Inferior parietal cortex (tissue), 1 donor: ENCODE measurements around the gene TBR1.

Experiments used
- DNase-seq: peaks from one replicate; pipeline ENCODE4 v3.0.0-alpha.2; 2016; ENCODE audit errors: extremely low spot score

Gene TBR1

DNA sequence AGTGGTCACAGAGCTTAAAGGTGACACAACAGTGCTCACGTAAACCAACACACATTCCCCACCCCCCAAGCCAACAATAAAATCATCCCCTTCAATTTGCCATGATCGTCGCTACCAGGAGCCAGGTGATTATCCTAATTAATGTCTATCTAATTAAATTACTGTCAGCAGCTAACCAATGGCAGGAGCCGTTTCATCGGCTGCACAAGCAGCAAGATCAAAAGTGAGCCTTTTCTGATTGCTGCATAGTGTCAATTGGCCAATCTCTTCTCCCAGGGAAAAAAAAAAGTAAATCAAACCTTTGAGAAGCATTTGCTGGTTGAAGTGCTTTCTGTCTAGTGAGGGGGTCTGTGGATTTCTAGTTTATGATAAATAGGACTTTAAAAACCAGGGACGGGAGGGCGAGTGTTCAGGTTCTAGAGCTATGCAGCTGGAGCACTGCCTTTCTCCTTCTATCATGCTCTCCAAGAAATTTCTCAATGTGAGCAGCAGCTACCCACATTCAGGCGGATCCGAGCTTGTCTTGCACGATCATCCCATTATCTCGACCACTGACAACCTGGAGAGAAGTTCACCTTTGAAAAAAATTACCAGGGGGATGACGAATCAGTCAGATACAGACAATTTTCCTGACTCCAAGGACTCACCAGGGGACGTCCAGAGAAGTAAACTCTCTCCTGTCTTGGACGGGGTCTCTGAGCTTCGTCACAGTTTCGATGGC is at the start of gene TBR1:
TSS of gene TBR1 (plus strand) at position 311 of the 721 bp plus-strand sequence. CDS start at position 425, 114 bp downstream.
- no peak for DNase-seq

DNA sequence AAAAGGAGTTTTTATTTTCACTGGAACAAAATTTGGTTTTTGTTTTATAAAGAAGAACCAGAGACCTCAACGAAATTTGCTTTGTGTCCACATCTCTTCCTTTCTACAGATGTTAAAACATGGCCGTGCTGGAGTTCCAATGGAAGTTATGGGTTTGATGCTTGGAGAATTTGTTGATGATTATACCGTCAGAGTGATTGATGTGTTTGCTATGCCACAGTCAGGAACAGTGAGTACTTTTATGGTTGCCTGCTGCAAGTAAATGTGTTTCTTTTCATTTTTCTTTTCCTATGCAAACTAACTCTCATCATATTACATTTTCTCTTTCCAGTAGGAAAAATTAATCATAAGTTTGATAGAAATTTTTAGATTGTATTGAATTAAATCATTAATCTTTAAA is 48.4 kb upstream of the TBR1 start:
- no peak for DNase-seq

DNA sequence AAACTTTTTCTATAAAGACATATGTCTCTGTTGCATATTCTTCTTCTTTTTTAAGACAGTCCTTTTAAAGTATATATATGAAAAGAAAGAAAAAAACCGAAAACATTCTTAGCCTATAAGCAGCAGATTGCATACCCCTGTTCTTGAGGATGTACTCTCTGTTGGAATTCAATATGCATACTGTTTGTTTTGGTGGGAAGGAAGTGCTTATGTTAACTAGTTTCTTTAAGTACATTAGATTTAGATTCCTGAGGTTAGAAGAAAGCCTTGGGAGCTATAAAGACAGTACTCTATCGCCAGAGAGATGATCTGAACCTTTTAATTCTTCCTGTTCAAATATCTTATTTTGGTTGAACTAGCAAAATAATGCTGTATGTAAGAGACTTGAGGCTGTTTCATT is 46.8 kb upstream of the TBR1 start:
- no peak for DNase-seq

DNA sequence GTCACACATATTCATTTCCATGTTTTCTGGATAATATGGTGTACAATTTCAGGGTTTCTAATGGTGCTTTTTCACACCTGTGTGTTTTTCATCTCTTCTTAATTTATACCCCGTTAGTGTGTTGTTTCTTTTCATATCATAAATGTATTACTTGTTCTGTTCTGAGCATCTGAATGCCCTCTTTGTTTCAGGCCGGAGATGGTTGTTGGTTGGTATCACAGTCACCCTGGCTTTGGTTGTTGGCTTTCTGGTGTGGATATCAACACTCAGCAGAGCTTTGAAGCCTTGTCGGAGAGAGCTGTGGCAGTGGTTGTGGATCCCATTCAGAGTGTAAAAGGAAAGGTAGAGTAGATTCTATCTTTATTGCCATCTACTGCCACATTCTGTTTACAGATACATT is 45.1 kb upstream of the TBR1 start:
- peak; percentile 39 for DNase-seq

DNA sequence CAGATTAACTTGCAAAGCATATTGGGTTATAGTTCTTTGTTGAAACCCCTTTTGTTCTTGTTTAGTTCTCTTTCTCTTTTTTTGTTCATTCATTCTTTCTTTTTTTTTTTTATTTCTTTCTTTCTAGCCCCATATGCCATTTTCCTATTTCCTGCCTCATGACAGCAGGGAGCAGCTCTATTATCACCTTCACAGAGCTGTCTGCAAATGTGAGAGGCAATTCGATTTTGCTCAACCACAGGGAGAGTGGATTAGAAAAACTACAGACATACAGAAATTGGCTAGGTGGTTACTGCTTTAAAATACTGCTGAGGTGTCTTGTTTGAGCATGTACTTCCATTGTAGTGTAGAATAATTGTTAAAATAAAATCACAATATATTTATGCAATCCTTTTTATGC is 44.2 kb upstream of the TBR1 start:
- no peak for DNase-seq

DNA sequence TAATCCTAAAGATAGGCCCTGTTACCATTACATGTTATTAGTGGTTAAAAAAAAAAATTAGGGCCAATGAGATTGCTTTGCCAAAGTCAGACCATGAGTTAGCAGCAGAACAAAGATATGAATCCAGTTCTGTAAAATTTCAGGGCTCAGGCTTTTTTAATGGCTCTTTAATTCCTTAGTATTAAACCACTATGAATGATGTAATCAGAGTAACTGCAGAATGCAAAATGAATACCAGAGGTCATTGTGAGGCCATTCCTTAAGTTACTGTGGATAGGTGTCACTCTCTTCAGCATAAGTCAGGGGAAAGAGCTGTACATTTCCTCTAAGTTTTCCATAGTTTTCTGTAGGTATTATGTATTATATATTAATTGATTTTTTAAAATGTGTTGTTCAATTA is 42.2 kb upstream of the TBR1 start:
- no peak for DNase-seq

DNA sequence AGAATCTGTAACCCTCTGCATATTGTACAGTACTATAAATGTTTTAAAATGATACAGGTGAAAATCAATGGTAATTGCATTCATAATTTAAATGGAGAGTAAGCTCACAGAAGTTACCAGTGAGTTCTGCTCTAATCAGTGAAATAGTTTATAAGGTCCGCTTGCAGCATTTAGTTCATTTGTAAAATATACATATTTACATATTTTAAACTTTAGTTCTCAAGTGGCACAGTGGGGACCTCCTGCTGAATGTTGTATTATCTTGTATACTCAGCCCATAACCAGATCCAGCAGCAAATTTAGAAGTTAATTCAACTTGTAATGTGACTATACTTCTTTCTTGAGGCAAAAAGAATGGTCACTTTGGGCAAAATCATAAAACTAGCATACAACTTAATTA is 41.7 kb upstream of the TBR1 start:
- DNase-seq, result no peak

DNA sequence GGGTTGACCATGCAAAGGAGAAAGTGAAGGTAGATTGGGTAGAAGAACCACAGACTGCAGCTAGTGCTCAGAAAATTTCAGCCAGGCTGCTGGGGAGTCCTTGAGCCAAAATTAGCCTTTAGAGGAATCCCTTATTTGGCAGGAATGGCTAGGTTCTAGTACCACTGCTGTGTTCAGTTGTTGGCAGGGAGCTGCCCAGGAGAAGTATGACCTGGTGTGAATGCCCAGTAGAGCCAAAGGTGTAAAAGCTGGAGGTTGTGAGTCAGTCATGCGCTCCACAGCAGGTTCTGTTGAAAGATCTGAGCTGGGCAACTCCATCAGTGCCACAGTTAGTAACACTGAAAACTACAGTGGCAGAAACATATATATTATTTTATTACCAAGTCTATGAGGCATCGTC is 36.4 kb upstream of the TBR1 start:
- no peak for DNase-seq

DNA sequence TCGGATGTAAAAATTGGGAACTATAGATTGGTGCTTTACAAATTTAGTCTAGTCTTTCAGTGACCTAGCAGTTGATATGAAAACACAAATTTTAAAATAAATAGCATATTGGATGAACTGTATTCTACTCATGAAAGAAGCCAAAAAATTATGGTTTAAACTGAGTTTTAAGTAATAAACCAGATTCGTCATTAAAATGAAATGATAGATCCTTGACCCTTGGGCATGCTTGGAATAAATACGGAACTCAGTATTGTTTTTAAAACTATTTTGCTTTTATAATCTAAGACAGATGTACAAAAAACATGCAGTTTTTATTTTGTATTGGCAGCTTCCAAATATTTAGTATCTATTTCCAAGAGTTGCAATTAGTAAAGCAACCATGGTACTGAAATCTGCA is 34.6 kb upstream of the TBR1 start:
- DNase-seq, result no peak

DNA sequence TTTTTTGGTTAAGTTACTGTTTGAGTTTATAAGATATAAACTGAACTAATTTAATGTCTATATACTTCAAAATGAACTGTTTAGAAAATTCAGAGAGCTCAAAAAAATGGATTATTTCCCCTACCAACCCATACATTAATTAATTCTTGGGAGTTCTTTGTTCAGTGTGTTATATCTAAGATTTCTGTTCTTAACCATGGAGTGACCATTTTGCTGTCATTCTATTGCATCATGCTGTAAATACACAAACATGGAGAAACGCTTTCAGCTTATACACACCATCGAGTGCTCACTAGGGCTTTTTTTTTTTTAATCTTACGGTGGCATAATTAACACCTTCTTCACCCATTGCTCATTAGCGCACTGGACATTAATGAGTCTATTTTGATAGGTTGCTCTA is 33.4 kb upstream of the TBR1 start:
- DNase-seq, result no peak

DNA sequence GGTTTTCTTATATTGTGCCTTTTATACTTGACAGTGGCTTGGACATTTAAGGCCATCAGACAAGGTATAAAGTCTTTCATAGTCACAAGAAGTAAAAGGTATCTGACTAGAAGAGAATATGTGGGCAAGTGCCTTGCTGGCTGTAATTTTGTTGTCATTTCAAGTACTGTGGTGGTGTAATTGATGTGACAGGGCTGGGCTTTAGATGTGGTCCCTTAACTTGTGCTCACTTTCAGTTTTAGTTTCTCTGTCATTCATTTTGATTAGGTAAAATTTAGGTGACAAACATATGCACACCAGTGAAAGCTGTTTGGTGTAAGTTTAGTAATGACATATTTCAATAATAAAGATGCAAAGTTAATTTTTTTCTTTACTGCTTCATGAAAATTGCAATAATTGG is 31.2 kb upstream of the TBR1 start:
- no peak for DNase-seq

DNA sequence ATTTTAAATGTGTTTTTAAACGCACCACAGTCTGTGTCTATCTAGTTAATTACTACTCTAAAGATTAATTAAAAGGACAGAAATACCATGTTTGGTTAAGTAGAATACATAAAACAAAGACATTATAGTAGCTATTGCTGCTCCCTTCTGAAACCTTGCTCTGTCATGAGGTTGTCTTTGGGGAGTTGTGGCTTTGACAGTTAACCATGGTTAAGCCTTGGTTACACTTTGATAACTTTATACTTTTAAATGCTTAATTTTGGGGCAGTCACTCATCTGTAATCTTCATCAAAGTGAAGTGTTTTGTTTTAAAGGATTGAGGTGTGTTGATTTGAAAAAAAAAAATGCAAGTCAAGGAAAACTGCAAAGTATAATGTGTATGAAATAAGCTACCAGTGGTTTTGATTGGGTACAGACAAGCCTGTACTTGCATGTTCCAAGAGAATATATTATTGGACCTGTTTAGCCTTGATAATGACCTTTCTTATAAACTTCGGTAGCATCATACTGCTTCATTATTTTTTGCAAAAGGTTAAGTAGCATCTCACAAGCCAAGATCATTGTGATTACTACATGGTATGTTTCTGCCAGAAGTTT is 29.8 kb upstream of the TBR1 start:
- DNase-seq, result no peak

DNA sequence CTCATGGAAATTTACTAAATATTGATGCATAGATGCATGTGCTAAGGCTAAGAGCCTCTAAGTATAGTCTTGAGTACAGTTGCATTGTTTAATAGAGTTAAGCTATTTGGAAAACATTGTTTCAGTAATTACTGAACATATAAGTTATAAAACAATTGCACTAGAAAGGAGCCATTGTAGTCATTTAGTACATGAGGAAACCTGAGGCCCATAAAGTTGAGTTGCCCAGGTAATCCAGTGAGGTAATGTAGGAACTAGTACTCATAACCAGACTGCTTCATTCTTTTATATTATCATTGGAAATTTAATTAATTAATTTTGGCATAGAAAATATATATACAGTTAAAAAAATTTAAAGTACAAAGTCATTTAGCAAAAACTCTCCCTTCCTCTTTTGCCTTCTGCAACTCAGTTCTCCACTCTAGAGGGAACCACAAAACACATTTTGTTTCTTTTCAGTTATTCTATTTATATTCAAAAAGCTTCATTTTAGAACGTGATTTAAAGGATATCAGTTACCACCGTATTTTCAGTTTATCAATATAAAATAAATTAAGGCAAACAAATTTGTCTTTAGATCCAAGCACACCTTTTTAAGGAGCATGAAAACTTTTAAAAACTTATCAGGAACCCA is 27.8 kb upstream of the TBR1 start:
- DNase-seq, result no peak

DNA sequence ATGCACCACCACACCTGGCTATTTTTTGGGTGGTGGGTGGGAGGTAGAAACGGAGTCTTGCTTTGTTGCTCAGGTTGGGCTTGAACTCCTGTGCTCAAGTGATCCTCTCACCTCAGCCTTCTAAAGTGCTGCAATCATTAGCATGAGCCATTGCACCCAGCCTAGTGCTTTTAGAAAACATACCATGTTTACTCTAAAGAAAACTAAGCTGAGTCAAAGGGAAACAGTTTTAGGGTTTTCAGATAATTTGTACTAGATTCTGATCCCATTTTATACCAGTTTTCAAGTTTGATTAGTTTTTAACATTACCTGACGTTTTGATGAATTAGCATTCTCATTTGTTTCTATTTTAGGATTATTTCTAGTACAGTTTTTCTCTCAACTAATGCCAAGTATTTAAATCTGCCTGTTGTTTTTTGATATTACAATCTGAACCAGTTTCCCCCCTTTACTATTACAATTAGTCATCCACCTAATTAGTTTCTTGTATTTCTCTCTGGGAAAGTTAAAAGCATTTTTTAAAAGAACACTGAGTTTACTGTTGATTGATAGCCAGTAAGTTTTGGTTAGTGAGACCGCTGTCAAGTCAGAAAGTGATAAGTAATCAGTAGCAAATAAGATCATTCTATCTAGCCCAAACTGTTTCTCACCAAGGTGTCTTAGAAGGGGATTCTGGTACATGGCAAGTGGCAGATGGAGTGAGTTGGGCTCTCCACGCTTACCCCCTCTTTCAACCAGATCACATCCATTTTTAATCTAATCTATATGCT is 24.2 kb upstream of the TBR1 start:
- DNase-seq, result no peak

DNA sequence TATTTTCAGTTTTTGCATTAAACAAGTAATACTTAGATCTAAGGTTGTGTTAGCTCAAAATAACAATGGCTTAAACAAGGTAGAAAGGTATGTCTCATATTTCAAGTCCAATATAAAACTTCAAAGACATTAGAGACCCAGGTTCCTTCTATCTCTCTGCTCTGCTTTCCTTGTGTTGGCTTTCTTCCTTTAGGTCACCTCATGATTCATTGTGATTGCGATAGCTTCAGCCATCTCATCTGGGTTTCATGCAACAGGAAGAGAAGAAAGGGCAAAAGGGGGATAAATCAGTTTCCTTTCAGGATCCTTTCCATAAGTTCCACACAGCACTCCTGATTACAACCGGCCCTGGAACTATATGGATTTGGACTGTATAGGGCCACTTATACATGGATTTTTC is 16.0 kb upstream of the TBR1 start:
- DNase-seq, result no peak

DNA sequence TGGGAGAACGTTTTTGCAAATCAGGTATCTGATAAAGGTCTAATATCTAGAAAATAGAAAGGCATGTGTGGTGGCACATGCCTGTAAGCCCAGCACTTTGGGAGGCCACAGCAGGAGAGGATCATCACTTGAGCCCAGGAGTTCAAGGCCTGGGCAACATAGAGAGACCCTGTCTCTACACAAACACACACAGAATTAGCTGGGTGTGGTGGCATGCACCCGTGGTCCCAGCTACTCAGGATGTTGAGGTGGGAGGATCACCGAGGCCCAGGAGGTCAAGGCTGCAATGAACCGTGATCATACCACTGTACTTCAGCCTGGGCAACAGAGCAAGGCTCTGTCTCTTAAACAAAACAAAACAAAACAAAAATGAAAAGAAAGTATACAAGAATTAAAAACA is 13.8 kb upstream of the TBR1 start:
- no peak for DNase-seq

DNA sequence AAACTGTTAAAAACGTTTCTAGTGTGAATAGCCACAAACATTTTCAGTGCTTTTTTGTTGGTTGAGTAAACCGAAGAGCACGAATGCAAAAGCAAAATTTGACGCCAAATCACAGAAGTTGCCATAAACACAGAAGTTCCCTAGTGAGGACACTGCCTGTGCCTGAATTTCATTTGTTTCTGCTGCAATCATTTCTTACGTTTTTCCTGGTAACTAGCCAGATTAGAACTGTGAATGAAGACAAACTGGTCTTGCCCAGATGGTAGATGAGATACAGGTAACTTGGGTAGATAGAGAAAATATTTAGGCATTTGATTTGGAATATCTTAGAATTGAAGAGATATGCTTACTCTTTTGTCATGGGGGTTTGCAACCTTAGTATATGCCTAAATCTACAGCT is 9.8 kb upstream of the TBR1 start:
- DNase-seq, result no peak

DNA sequence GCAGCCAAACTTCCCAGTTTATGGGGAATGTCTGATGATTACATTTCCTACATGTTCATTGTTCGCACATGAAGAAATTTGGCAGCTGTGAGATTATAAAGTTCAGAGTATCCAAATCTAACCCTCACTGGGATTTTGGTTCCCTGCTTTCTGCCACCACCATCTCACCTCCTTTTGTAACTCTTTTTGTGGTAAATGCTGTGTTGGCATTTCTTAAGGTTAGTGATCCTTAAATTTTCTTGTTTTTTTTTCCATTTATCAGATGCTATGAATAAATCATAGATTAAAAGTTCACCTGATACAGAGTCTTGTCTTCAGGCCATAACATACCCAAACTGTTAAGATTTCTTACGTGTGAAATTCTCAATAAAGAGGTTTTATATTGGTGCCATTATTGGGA is 8.5 kb upstream of the TBR1 start:
- no peak for DNase-seq

DNA sequence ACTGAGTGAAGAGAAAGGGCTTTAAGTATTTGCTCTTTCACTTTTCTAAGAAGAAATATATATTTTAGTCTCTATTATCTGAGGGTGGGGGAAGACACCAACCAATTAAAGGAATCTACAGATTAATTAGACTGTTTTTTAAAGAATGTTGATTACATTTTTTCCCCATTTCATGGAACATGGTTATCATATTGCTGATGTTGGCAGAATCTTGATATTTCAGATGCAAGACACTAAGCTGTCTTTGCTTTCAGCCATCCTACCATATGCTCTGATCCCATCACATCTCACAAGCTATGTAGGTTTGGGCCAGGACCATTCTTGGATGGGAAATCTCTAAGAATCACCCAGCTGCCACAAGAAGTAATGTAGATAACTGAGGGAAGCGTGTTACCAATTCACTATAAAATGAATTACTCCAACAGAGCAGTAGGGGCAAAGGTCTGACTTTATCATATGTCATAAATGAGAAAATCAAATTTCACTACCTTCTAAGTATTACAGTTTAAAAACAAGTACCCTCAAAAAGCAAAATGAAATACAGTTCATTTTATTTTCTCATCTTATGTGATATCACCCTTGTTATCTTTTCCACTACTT is 6.7 kb upstream of the TBR1 start:
- DNase-seq, result no peak

DNA sequence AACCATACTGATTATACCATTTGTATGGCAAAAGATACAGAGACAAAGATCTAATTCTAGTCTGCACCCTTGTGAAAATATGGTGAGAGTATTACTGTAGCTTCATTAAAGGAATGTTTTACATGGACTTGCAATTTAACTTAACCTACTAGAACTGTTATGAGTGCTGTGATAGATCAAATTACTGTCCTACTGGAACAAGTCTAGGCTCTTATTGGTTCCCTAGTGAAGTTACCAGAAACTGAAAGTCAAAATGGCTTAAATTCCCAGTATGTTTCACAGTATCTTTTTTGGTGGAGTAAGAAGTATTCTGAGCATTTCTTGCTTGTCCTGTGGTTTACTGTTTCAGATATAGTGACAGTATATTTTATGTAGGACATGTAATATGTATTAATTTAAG is 3.8 kb upstream of the TBR1 start:
- DNase-seq, result no peak

DNA sequence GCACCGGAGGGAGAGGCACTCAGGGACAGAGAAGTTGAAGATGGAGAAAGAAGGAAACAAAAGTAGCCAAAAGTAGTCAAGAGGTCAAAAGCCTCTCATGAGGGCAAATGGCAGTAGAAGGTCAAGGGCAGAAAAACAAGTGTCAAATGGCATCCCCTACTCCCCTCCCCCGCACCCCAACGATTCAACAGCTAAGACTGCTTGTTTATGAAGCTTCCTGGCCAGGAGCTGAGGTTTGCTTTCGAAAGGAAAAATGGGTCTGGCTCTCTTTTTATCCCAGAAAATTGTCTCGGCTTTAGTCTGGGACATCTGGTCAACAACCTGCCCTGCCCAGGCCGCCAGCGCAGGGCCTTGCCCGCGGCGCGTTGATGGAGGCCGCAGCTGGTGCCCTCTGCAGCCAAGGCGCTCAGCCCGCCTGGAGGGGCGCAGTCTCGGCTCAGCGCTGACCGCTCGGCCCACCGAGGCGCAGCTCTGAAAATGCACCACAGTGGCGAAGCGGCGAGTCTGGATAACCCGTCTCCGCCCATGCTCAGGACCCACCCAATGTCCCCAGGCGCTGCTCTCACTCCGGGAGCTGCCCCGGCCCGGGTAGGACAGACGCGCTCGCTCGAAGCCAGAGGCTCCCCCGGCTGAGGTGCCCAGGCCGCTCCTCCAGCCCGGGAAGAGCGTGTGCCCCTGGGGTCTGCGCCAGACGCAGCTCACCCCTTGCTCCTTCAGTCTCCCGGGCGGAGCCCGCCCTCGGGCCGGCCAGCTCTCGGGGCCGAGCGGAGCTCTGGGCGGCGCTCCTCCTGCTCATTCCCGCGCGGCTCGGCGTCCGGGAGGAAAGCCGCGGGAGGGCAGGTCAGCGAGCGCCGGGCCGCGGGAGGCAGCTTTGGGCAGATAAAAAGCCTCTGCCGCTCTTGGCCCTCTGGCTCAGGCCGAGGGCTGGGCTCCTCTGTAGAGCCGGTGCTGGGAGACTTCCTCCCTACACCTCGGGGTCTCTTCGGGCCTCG is 1.8 kb upstream of the TBR1 start:
- no peak for DNase-seq
